Stimulated activated CD4-positive, alpha-beta T cell treated with anti-CD3 and anti-CD28 coated beads, Interleukin-1b, Interleukin-23, amount 100 ng/mL, for 1 hour (primary cell): Measurements from ENCODE around the gene MFAP4.

Experiments used
- DNase-seq, 2 donors: peaks; one replicate each; pipeline ENCODE4 v3.0.0-alpha.2; 2020; ENCODE audit warnings: low read depth in 2 of 2

Gene MFAP4, protein sequence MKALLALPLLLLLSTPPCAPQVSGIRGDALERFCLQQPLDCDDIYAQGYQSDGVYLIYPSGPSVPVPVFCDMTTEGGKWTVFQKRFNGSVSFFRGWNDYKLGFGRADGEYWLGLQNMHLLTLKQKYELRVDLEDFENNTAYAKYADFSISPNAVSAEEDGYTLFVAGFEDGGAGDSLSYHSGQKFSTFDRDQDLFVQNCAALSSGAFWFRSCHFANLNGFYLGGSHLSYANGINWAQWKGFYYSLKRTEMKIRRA

DNA sequence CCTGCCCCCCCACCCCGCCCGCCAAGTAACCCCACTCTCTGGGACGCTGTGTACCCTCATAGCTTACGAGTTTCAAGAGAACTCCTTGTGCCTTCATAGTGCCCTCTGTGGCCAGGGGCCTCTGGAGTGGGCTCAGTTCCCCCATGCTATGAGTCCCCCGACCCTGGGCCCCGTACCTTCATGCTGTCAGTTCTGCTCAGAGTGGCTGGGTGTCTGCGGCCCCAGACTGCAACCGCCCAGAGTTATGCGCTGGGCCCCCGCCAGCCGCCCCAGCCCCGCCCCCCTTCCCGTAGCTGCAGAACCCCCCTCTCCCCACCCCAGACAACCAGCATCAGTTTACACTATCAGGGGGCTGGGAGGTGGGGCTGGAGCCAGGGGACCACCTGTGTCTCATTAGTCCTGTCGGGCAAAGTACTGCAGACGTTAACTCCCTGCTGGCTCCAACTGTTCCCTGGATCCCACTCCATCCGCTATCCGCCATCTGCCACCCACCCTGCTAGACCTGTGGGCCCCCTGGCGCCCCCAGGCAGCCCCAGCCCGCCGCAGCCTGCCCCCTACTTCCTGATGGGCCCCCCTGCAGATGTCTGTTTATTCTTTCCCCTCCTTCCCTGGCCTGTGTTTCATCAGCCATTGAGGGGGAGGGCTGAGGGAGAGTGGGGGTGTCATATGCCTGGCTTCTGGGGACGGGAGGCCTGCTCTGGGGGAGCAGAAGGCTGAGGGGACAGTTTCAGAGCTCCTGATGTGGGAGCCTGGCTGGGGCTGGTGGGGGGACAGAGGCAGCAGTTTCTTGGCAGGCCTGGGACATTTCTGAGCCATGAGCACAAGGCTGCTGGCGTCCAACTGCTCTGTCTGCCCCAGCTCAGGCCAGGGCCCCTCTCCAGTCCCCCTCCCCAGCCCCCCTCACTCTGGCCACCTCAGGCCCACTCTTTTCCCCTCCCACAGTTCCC lies at the start of gene MFAP4:
TSS of gene MFAP4 (minus strand) at position 217 of the 947 bp plus-strand sequence. CDS start at position 182, 35 bp downstream.
- no peak for DNase-seq

DNA sequence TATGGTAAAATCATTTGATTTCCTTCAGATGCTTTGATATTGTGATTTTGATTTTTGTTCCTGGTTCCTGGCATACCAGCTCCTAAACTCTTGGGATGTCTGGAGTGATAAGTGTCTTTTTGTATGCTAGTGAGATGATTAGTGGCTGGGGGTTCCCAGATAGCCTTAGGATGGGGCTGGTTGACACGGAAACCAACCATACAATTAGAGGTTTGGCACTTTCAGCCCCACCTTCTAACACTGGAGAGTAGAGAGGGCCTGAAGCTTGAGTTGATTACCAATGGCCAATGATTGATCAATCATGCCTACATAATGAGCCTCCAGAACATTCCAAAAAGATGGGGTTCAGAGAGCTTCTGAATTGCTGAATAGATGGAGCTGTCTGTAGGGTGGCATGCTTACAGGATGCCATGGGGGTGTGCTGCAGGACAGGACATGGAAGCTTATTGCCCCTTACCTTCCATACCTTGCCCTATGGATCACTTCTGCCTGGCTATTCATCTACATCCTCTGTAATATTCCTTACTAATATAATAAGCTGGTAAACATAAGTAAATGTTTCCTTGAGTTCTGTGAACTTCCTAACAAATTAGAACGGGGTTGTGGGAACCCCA lies 46.8 kb upstream of the MFAP4 start:
- DNase-seq = no peak

DNA sequence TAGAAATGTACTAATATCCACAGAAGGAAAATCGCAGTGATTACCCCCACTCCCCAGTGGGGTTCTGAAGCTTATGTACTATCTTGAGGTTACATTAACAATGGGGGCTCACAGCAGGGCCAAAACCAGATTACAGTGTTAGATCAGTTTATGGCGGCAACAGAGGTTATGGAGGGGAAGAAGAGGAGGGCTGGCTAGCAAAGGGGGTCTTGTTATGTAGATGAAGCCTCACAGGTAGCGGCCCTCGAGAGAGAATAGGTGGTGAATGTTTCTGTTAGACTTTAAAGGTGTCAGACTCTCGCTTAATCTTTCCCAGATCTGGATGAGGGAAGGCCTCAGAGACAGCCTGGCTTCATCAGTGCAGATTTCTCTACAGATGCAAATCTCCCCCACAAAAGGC lies 46.3 kb upstream of the MFAP4 start:
- no peak for DNase-seq

DNA sequence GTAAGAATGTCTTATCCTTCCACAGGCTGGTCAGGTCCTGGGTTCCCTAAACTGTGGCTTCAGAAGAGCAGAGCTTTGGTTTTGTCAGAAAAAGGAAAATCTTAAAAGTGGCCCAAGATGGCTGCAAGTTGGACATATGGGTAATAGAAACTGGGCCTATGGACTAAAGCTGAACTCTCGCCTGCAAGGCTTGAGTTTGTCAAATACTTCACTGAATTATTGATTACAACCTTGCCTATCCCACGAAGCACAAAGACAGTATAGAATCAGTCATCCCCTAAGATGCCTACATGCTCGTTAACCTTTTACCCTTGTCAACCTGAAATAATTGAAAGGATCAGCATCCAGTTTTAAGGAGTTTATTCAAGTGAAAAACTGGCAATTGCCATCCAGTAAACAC lies 44.7 kb upstream of the MFAP4 start:
- no peak for DNase-seq

DNA sequence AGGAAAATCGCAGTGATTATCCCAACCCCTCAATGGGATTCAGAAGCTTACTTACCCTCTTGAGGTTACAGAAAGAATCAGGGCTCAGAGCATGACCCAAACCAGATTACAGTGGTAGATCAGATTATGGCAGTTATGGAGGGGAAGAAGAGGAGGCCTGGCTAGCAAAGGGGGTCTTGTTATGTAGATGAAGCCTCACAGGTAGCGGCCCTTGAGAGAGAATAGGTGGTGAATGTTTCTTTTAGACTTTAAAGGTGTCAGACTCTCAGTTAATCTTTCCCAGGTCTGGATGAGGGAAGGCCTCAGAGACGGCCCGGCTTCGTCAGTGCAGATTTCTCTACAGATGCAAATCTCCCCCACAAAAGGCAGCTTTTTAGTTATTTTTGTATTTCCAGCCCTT lies 39.6 kb upstream of the MFAP4 start:
- DNase-seq = no peak

DNA sequence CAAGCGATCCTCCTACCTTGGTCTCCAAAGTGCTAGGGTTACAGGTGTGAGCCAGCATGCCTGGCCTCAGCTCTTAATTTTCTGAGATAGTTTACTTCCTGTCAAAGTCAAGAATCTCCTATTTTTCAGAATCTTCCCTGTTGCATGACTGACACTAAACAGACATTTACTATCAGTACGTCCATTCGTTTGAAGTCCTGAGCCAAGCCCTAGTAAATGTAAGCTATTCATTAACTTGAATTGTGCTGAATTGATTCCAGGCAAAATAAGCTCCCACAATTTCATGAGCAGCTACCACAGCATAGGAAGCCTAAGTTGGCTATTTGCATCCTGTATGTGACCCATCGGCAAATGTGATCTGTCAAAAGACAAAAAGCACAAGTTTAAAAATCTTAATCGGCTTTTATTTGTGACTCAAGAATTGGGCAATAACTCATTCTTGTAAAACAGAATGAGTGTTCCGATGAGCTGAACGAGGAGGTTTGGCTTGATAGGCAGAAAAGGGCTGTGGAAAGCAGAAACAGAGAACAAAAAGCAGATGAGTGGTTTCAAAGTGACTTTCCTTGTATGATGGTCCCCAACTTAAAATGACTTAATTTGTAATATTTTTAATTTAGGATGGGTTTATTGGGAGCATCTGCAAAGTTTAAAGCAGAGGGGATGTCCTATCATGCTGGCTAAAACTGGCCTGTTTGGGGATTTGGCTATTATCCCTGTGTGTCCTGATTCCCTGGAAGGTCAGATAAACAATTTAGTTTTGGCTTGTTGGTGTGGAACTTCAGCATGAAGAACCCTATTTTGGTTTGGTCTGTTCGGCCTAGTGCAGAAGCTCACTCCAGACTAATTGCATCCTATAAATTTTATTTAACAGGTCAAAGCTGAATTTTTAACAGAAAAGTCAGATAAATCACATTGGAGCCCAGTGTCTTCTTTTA lies 38.2 kb upstream of the MFAP4 start:
- no peak for DNase-seq

DNA sequence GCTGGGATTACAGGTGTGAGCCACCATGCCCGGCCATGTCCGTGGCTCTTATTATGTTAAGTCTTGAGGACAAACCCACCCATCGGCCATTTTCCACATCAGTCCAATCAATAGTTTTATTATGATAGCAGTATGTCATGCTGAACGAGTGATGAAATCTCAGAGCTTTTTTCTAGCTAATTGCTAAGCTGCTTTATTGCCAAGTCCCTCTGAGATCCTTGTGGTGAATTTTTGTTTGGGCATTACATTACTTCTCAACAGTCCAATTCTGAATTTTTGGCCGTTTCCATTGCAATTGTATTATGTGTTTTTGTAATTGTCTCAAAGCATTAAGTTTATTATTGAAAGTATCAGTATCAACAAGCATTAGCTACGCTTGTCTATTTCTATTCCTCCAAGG lies 34.9 kb upstream of the MFAP4 start:
- DNase-seq = no peak

DNA sequence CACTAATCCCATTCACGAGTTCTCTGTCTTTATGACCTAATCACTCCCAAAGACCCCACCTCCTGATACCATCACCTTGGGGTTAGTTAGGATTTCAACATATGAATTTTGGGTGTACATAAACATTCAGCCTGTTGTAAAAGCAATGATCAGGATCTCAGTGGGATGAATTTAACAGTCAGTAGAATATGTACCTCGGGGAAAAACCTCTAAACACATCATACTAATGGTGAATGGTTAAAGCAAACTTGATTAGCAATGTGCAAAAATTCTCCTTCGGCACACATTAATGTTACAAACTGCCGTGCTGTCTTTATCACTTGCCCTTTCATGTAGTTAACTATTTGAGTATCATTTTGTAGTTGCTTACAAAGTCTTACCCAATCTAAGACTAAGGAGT lies 34.2 kb upstream of the MFAP4 start:
- no peak for DNase-seq

DNA sequence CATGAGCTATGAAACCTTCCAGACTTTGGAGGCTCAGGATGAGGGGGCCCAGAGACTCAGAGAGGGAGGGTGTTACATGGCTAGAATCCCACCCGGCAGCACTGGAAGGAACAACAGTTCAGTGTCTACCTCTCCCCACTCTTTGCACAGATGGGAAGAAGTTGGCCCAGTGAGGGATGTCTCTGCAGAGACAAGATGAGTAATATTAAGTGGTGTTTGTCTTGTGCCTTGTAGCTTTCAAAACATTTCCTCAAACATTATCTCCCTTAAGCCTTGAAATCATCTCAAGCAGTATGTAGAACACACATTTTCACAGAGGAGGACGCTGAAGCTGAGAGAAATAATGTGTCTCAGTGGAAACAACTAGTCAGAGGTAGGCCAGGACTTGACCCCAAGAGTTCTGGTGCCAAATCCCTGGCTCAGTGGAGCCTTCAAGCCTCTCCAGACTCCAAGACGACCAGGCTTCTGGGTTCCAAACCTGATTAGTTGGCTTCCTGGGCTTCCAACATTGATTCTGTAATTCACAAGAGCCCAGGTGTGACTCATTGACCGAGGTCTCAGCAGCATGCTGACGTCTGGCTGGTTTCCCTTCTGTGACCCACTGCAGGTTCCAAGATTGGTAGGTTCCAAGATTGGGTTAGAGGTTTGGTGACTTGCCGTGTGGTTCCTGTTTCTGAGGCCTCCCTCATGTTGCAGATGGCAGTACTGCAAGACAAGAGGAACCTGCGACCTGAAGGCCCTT lies 31.4 kb upstream of the MFAP4 start:
- no peak for DNase-seq

DNA sequence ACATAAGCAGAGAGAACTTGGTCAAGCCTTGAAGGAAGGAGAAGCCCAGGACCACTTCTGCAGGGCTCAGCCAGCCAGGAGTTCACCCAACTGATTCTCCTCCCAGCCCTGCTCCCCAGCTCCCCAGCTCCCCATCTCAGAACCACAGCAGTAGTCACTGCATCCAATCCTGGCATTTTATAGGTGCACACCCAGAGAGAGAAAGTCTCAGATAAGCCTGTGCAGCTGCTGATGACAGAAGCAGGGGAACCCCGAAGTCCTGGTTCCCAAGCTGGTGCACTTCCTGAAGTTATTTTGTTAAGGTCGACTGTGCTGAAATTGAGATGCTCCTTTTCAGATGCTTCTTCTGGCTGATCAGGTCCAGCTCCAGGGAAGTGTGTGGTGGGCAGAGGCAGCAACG lies 30.6 kb upstream of the MFAP4 start:
- DNase-seq = no peak

DNA sequence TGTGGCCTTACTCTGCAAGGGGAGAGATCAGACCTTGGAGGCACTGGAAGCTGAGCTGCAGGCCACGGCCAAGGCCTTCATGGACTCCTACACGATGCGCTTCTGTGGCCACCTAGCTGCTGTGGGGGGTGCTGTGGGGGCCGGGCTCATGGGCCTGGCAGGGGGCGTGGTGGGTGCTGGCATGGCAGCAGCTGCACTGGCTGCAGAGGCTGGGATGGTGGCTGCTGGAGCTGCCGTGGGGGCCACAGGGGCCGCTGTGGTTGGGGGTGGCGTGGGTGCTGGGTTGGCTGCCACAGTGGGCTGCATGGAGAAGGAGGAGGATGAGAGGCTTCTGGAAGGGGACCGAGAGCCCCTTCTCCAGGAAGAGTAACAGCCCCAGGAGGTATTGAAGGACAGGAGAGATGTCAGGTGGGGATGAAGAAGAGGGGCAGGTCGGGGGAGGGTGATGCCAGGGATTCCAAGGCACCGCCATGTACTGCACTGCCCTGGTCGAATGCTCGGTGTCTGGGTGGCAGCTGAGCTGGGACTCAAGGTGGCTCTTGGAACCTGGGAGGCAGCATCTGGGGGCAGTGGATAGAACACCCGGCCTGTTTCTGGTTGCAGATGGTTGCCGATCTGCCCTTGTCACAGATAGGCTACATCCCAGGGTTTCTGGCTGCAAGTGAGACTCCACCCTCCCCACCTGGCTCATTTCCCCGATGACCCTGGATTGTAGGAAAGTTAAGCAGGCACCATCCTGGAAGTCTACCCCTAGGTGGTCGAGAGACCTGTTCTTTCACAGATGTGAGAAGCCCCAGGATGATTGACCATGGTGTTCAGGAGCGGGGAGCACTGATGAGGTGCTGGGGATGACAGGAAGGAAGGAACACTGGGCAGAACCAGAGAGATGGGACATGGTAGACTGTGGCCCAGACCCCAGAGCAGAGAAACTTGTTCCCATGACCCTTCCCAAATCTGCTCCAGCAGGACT lies 29.1 kb upstream of the MFAP4 start:
- no peak for DNase-seq

DNA sequence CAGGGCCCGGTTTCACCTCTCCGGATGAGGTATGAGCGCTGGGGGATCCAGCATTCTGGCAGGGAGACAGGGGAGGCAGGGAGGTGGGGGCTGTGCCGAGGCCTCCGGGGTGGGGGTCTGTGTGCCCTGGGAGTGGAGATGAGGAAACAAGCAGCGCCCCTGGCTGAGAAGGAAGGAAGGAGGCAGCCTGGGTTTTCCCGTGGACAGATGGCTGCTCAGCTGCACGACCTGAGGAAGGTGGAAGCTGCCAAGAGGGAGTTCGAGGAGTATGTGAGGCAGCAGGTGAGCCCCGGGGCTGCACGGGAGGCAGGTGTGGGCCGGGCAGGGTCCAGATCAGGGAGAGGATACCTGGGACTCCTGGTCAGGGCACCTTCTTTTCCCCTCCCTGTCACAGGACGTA lies 28.3 kb upstream of the MFAP4 start:
- DNase-seq = no peak

DNA sequence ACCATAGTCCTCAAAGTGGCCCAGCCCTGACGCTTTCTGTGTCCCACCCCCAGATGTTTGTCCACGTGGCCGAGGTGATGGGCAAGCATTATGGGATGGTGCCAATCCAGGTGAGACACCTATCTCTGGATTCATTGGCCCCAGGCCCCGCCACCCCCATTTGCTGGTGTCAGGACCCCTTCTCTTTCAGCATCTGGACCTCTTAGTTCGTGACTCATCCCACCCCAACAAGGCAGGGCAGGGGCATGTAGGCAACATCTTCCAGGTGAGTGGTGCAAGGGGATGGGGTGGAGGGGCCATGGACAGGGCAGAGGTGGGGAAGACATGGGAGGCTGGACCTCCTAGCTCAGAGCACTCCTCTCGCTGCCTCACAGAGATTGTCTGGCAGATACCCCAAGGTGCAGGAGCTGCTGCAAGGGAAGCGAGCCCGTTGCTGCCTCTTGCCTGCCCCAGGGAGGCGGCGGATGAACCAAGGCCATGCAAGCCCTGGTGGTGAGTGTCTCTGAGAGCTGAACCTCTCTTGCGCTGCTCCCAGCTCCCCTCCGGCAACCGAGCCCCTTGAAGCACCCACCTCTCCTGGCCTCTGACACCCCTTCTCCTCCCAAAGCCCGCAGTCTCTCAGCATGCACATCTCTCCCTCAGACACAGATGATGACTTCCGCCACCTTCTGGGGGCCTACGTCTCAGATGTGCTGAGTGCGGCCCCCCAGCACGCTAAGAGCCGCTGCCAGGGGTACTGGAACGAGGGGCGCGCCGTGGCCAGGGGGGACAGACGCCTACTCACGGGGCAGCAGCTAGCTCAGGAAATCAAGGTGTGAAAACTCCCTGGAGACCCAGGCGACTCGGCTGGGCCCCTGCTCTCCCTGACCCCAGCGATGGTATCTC lies 27.6 kb upstream of the MFAP4 start:
- no peak for DNase-seq

DNA sequence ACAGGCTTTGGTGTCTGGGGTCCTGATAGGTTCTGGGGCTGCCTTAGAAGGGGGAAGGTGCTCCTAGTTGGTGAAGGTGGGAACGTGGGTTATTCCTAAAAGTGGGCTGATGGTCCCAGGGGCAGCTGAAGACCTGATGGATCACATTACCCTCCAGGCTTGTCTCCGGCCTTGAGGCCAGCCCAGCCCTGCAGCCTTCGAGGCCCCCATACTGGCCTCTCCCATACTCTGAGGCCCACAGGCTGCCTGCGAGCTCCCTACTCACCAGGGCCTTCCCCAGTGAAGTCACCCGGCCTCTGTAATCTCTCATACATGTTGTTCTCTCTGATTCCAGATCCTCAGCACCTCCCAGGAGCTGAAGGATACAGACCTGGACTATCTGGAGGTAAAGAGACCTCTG lies 26.8 kb upstream of the MFAP4 start:
- DNase-seq = no peak

DNA sequence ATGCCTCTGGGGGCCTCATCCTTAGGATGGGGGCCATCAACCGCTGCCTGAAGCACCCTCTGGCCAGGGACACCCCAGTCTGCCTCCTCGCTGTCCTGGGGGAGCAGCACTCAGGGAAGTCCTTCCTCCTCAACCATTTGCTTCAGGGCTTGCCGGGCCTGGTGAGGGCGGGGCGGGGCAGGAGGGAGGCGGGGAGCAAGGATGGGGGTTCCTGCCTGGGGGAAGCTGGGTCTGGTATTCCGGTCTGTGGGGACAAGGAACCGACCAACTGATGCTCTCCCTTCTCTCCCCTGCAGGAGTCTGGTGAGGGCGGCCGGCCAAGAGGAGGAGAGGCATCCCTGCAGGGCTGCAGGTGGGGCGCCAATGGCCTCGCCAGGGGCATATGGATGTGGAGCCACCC lies 26.0 kb upstream of the MFAP4 start:
- DNase-seq = no peak

DNA sequence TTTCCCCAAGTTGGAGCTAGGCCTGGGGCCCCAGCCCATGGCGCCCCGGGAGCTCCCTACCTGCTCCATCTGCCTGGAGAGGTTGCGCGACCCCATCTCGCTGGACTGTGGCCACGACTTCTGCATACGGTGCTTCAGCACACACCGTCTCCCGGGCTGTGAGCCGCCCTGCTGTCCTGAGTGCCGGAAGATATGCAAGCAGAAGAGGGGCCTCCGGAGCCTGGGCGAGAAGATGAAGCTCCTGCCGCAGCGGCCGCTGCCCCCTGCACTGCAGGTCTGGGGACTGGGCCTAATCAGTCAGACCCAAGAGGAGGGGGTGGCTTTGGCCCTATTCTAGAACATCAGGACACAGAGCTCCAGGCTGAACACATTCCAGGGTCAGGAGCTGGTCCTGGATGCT lies 25.5 kb upstream of the MFAP4 start:
- DNase-seq = no peak

DNA sequence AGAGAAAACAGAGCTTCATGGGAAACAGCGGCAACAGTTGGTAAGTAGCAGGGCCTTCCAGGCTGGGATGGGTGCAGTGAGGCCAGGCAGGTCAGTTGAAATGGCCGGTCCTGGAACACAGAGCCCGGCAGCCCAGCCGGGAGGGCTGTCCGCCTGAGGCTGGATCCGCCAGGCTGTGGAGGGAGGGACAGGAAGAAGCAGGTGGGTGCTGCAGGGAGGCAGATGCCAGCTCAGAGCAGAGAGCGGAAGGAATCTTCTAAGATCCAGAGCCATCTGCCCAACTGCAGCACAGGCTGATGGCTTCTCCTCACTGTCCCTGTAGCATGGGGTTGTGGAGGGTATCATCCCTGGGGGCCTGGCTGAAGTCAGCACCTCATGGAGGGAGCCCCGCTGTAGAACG lies 24.6 kb upstream of the MFAP4 start:
- no peak for DNase-seq

DNA sequence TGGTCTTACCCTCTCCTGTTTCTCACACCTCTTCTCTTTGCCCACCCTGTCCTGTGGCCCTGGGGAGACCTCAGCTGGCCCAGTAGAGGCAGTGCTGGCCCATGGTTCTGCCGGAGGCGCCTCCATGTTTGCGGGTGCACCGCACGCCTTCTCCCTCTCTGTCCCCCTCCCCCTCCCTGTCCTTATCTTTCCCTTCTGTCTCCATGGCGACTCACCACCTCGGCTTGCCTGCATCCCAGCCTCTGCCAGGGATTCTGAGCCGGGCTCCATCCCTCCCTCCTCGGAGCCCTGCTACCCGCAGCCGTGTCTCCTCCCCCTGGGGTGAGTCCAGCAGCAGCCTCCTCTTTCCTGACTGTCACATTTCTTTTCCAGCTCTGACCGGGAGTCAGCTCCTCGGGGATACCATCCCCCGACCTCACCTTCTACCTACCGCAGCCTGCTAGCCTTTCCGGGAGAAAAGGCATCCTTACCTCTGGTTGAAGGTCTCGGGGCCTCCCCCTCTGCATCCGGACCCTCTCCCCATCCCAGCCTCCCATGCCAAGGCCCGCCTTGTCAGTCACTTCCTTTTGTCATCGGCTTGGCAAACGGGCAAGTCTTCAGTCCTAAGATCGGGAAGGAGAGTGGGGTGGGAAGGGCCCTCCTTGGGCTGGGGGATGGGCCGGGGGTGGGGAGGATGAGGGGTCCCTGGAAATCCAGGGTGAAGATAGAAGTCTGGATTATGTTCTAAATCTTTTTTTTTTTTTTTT lies 24.1 kb upstream of the MFAP4 start, which contains the start of gene RNF112:
TSS of gene RNF112 (plus strand) at position 358 of the 746 bp plus-strand sequence. CDS start at position 535, 177 bp downstream.
- no peak for DNase-seq
